HUES6 (cell line): Measurements from ENCODE around the gene ADCY1.
"Not testable (repeated sequence)": the region's sequence is repeated elsewhere in the genome, so short reads cannot be mapped to it uniquely, and the experiment has no call there.

Experiments used
- H3K27ac ChIP-seq: 2 replicates; pipeline ENCODE4 v1.7.0; 2013; ENCODE audit warnings: low read depth, mild to moderate bottlenecking, low read length, inconsistent platforms
- H3K27me3 ChIP-seq: 2 replicates; pipeline ENCODE4 v1.6.1; 2013; ENCODE audit warnings: low read length; ENCODE audit not compliant: control insufficient read depth, insufficient read depth
- H3K36me3 ChIP-seq: 2 replicates; pipeline ENCODE4 v1.6.1; 2013; ENCODE audit warnings: low read length; ENCODE audit not compliant: control insufficient read depth, insufficient read depth
- H3K4me1 ChIP-seq: 2 replicates; pipeline ENCODE4 v1.6.1; 2013; ENCODE audit warnings: low read length; ENCODE audit not compliant: control insufficient read depth, insufficient read depth
- H3K4me3 ChIP-seq: 2 replicates; pipeline ENCODE4 v1.5.1; 2013; ENCODE audit warnings: low read depth, low read length
- H3K9ac ChIP-seq: one replicate; pipeline ENCODE4 v1.6.1; 2013; ENCODE audit warnings: mild to moderate bottlenecking, low read length
- H3K9me3 ChIP-seq: 2 replicates; pipeline ENCODE4 v1.6.1; 2013; ENCODE audit warnings: low read depth, low read length; ENCODE audit not compliant: control insufficient read depth, insufficient read depth

The ADCY1 gene

DNA sequence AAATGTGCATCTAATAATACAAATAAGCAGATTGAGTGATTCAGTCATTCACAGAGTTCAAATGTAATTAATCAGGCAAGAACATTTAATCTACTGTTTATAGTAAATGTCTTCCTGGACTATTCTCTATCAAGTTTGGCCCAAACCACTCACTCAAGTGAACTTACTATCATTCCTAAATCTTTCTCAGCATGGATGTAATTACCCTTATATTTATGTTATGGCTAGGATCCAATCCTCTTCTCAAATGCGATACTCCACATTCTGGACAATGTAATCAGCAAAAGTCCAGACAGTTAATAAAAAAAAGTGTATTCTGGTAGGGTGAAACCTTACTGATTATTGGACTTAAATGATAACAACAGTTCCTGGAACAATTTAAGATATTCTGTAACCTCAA, 185.3 kb downstream of the ADCY1 start:
- not testable (repeated sequence) for H3K4me1 ChIP-seq, H3K27me3 ChIP-seq, H3K27ac ChIP-seq, H3K4me3 ChIP-seq, H3K9me3 ChIP-seq, H3K9ac ChIP-seq, H3K36me3 ChIP-seq

DNA sequence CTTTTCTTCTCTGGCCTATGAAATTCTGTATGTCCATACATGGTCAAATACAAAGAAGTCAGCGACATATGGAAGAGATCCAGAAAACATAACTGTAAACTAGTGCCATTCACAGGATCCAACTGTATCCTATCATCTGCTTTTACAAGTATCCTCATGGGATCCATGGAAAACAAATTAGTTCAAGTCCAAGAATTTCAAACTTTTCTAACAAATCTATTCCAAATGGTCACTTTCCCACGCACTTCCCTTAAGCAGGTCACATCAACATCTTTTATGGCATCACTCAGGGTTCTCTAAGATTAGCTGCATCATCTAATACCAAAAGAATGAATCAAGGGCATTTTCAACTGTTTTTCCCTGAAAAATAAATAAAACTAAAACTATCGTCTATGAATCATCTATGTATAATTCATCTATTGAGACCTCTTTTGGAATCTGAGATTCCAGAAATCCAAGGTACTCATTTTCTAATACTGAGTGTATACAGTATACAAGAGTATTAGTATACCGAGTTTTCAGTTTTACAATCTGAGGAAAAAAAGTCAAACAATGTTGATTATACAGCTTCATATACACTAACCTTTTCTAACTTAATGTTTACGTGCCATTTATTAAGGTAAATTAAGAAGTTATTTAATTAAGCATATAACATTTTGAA, 187.5 kb downstream of the ADCY1 start:
- not testable (repeated sequence) for H3K4me3 ChIP-seq, H3K9me3 ChIP-seq, H3K36me3 ChIP-seq, H3K4me1 ChIP-seq, H3K27ac ChIP-seq, H3K9ac ChIP-seq, H3K27me3 ChIP-seq

DNA sequence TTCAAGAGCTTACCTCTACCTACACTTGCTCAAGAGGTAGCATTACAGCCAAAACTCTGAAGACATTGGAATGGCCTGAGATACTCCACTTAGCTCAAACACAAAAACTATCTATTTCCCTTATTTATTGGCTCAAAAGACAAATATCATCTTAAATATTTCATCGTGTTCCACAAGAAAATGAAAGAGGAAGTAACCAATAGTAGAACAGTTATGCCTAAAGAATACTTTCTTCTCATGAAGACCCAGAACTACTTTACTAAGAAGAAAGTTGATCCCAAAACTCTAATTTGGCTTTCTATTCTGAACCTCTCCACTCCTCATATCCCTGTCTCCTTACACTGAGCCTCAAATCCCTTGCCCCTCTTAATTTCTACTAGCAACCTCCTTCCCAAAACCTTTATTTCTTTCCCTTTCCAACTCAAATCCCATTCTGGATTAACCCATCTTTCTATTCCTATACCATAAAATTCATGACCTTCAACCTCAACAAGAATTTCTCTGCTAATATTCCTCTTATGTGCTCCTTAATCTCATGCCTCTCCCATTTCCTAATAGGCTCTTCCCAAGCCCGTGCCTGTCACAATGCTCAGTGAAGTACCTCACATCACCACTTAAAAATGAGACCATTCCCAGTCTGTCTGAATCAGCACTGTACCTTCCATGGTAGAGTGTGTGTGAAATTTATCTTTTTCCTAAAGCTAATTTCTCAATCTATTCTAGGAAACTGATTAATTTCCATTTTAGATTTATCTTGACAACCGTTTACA, 188.2 kb downstream of the ADCY1 start:
- not testable (repeated sequence) for H3K27ac ChIP-seq, H3K27me3 ChIP-seq, H3K4me1 ChIP-seq, H3K9me3 ChIP-seq, H3K4me3 ChIP-seq, H3K36me3 ChIP-seq, H3K9ac ChIP-seq

DNA sequence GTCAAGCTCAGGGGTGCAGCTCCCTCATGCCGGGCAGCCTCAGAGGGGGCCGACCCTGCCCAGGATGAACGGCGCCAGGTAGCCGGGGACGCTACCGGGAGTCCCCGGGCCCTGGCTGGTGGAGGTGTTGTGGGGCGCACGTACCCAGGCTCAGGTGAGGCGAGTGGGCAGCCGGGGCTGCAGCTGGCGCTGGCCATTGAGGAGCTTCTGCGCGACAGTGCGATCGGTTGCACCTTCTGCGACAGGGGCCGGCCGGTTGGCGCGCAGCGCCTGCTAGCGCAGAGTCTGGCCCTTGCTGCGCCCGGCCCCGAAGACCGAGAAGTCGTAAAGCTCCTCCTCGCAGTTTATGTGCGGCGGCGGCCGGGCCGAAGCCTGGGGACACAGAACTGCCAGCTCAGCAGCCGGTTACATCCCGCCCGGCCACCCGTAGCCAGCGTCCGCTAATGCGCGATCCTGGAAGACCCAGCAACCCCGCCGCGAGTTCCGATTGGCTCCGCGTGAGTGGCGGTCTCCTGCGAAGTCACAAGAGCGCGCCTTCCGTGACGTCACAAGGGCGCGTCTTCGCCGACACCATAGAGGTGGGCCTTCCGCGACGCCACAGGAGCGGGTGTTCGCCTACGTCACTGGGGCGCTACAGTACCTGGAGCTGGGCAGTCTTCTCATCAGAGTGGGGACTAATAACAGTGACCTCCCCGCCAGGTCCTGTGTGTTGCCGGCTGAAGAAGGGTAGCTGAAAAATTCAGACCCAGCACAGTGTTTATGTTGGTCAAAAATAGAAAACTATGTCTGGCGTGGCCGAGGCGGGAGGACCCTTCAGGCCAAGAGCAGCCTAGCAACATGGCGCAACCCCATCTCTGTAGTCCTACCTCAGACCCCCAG, 194.6 kb downstream of the ADCY1 start:
- H3K27me3 ChIP-seq, H3K36me3 ChIP-seq, H3K4me1 ChIP-seq, H3K9me3 ChIP-seq: not testable (repeated sequence)
- H3K9ac ChIP-seq = peak overlapping the region; percentile 91
- H3K27ac ChIP-seq = peak overlapping the region; percentile 58; the same call in 1 of the 2 replicates
- peak overlapping the region; percentile 93 for H3K4me3 ChIP-seq

DNA sequence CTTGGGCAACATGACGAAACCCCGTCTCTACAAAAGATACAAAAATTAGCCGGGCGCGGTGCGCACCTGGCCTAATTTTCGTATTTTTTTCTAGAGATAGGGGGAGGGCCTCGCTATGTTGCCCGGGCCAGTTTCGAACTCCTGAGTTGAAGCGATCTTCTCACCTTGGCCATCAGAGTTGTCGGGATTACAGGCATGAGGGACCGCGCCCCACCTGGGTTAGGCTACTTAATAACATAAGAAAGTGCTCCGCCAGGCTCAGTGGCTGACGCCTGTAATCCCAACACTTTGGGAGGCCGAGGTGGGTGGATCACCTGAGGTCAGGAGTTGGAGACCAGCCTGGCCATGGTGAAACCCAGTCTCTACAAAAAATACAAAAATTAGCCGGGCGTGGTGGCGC, 195.5 kb downstream of the ADCY1 start:
- not testable (repeated sequence) for H3K4me1 ChIP-seq, H3K27me3 ChIP-seq, H3K9ac ChIP-seq, H3K9me3 ChIP-seq, H3K36me3 ChIP-seq, H3K27ac ChIP-seq
- peak overlapping the region; percentile 93 for H3K4me3 ChIP-seq
